ENCODE data around the gene ARID5B.
A peak's percentile ranks its signal among the peaks of the same experiment; 100 is the strongest.

The ARID5B gene

DNA sequence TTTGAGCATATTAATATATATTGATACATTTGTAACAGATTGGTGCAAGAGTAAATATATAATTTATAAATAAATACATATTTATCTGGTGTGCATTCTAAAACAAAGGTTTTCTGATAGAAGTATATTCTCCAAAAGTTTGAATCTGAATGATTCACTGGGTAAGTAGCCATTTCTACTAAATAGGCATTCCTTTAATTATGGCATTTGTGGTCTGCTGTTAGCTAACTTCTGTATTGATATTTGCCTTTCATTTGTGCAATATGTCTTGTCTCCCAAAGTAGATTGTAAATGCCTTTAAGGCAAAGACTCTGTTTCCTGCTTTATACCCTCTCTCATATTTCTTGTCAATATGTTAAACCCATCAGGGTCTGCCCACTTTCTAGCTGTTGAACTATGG, 11.1 kb upstream of the ARID5B start:
- no peak for DNase-seq

DNA sequence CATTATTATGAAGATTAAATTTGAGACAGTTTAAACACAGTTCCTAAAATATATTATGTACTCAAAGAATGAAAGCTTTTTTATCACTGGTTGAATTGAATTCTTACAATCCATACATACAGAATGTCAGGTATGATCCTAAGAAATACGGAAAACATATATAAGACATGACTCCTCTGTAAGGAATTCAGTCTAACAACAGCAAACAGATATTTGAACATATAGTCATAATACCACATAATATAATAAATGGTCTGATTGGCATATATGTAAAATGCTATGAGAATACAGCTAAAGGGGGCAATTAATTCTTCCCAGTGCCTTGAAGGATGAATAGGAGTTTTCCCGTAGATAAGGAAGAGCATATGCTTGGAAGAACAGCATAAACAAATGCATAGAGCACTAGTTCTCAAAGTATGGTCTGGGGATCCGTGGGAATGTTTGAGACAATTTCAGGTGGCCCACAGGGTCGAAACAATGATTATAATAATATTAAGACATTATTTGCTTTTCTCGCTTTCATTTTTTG, 10.6 kb upstream of the ARID5B start:
- DNase-seq, result no peak

- DNase-seq, result no peak
Observed at GRCh38 chr10:61891906-61892585, 9.5 kb upstream of the ARID5B start.

- DNase-seq, result no peak
Observed at GRCh38 chr10:61892961-61893360, 8.5 kb upstream of the ARID5B start.

- no peak for DNase-seq
Observed at GRCh38 chr10:61894133-61894532, 7.4 kb upstream of the ARID5B start.

GRCh38 chr10:61895898-61896600, 5.5 kb upstream of the ARID5B start:
- DNase-seq, result no peak

- peak; percentile 78 for DNase-seq
Observed at GRCh38 chr10:61896854-61897661, 4.4 kb upstream of the ARID5B start.

DNA sequence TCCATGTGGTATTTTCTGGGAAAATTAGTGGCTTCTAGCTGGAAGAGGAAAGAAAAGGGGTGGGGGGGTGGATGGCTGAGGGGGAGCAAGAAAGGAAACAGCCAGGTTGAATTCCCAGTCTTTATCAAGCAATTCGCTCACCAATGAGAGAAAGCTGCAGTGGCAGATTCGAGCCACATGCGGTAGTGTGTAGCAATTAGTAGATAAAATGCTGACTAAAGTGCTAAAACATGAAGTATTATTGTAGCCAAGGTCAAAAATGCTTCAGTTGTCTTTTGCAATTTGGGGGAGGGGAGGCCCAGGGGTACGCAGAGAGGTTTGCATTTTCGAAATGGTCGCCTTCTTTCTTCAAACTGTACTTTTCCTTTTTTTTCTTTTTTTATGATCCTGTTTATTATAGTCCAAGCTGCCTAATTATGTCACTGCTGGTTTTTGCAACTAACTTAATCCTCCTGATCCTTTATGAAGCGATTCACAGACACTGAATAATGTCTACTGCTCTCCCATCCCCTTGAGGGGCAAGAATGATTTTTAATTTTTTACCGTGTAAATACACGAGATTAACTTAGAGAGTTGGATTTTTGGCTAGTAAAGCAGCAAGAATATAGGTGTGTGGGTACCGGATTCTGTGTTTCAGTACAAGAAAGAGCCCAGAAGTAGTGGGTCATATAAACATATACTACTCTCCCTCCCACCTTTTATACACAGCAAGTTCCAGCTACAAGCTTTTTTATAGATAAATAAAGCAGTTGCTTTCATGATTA, 3.6 kb upstream of the ARID5B start:
- DNase-seq, result peak; percentile 67

- no peak for DNase-seq
Observed at GRCh38 chr10:61898435-61898778, 3.1 kb upstream of the ARID5B start.

GRCh38 chr10:61899069-61899531, 2.4 kb upstream of the ARID5B start:
- DNase-seq, result no peak

DNA sequence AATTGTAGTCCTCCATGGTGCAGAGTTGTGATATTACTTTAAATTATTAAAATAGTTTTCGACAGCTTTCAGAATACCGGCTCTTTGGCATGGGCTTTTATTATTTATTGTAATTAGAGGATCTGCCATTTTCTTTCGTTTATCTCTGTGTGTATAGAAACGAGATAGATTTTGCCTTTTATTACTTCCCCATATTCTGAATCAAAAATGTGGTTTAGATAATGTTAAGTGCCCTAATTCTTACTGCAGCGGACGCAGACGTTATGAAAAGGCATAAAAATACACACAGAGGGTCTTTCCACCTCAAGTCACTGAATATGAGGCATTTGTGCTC, 1.9 kb upstream of the ARID5B start:
- no peak for DNase-seq

DNA sequence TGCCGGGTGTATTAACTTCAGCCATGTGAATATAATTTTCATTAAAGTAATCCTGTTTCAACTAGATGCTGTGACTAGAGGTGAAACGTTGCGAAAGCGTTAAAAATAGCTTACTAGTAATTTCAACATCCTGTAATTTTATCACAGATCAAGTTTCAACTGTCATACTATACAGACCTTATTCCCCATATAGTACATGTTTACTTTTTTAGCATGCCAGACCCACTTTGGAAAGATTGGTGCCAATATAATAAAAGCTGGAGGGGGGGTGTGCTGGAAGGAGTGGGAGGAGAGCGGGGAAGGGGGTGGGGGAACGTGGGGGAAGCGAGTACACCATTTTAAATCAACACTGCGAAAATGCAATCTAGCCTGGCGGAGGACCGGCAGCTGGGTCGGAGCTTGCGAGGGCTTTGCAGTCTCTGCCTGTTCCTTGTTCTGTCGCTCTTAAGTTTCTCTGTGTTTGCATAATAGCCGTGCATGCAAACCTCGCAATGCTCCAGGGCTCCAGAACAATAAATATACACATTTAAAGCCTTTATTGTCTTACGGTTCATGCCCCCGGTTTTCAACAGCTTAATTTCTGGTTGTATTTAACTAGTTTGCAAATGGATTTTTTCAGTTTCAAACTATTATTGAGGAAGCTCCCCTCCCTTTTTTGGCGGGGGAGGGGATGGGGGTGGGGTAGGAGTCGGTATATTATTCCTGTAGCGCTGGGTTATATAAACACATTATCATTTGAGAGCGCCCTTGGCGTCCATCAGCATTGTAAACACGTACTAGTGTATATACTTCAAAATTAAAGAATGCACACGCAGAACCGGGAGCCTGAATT, 1.3 kb upstream of the ARID5B start:
- DNase-seq, result peak; percentile 68

DNA sequence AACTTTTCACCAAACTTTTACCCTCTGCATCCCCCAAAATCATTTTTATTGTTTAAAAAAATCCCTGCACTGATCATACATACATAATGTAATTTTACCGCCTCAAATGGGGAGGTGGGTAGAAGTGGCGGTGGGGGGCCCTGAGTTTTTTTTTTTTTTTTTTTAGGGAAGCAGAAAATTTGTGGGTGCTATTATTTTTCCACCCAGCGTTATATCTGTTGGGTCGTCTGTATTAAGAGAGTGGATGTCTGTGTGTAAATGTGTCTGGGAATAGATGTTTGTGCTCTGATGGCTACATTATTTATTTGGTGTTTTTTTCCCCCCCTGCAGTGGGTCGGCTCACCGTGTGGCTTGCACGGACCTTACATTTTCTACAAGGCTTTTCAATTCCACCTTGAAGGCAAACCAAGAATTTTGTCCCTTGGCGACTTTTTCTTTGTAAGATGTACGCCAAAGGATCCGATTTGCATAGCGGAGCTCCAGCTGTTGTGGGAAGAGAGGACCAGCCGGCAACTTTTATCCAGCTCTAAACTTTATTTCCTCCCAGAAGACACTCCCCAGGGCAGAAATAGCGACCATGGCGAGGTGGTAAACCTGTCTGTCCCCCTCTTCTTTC, 438 bp downstream of the ARID5B start:
- peak; percentile 17 for DNase-seq

DNA sequence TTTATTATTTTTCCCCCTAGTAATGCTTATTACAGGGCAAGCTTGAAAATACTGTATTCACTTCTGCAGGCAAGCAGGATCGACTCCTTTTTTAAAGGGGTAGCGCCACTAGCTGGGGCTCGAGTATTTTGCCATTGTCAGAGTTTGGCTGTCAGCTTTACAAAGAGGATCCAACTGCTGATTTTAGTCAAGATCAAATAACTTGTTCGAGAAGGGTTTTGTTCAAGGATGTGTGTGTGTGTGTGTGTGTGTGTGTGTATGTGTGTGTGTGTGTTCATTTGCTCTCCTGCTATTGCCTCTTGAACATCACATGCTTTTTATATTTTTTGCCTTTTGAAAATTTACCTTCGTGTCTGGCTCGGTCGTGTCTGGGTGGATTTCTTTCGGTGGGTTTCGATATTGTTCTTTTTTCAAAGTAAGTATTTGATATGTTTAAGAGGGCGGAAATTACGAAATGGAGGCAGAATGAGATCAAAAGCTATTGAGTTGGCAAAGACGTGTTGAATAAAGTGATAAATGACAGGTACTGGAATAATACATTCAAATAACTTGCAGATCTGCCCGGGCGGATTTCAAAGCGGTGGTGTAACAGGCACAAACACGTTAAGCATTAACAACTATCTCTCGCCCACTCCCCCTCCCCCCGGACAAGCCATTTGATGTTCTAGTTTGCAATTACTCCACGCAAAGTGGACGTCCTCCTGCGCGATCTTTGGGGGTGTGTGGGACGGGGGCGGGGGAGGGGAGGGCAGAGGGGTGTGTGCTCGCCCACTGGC, 1.1 kb downstream of the ARID5B start:
- DNase-seq, result peak; percentile 57

DNA sequence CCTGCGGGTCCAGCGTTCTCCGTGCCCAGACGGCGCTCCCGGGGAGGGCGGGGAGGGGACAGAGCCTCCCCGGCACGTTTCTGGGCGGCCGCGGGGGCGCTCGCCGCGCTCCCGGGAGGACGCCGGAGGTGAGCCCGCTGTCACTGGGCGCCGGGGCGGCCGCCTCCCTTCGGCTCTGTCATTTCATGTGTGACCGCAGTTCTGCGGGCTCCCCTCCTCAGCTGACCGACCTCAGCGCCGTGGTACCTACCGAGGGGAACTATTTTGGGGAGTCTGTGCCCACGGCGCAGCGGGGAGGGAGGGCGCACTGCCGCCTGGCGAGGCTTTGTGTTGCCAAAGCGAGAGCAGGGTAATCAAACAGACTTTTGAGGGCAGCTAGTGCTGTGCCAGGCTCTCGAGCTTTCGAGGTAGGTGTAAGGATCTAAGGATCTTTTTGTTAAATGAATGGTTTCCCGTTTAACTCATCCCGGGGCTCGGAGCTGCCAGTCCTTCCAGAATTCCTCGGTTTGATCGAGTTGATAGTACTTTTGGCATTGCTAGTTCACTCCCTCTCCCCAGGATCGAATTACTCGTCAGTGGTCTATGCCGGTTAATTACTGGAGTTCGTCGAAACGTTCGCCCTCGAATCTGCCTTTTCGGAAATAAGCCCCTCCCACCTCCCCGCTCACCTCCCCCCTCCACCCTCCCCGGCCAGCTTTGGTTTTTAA, 1.9 kb downstream of the ARID5B start:
- DNase-seq, result peak; percentile 55

- DNase-seq, result no peak
Observed at GRCh38 chr10:61903928-61904344, 2.4 kb downstream of the ARID5B start.

GRCh38 chr10:61904733-61905725, 3.5 kb downstream of the ARID5B start:
- DNase-seq, result no peak

DNA sequence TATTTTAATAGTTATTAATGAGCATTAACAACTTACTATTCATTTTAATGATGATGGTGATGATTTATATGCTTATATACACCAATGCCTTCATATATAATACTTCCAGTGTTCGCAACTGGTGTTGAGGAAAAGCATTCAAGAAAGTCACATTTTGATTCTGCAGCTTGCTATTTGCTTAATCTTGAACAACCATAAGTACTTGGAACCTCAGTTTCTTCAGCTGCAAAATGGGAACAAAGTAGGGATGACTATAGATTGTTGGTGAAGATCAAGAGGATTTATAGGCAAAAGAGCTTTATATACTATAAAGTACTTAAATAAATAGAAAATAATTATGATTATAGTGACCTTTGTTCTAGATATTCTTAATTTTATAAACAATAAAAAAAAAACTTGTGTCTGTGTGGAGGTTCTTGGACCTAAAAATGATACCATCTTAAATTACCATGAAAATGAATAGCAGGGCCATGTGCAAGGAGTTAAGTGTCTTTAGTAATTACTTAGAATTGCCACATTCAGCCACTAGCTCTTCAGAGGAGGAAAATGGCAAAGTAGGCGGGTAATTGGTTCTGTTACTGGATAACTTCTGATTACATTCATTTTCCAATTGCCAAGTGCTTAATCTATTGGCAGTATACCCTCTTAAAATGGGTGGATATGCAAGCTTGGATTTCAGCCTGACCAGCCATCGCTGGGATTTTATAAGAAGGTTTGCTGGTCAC, 4.5 kb downstream of the ARID5B start:
- DNase-seq, result no peak

Data from RPMI8226 (cell line).